CD8-positive, alpha-beta memory T cell (primary cell): ENCODE measurements around the gene SBF1. TPM values are rescaled to one million over a fixed set of nuclear protein-coding genes. Genes with fewer than 3 reads are reported as not detected.
"Not testable (repeated sequence)": the region's sequence is repeated elsewhere in the genome, so short reads cannot be mapped to it uniquely, and the experiment has no call there.

Source experiments
- CTCF ChIA-PET: fragments of 350-600 bp; sonication (Branson Sonifier 250); formaldehyde crosslinking; loops from one replicate; lab custom pipeline; 2021; ENCODE audit warnings: antibody characterized with exemption; lab: Charles Lee
- POLR2A ChIA-PET: fragments of 350-600 bp; sonication (Branson Sonifier 250); formaldehyde crosslinking; loops from one replicate; lab custom pipeline; 2021; ENCODE audit warnings: antibody characterized with exemption; lab: Charles Lee
- DNase-seq, 5 donors: peaks; one replicate each; pipeline versions ENCODE4 v3.0.0 to v3.0.0-alpha.2; 2020 to 2022; ENCODE audit warnings: mixed read lengths in 1 of 5
- H3K27ac ChIP-seq: one replicate; pipeline ENCODE4 v1.7.0; 2013; ENCODE audit warnings: low read depth, mild to moderate bottlenecking, low read length, moderate library complexity
- H3K27me3 ChIP-seq: 2 replicates; pipeline ENCODE4 v1.7.0; 2013; ENCODE audit warnings: low read length, mild to moderate bottlenecking; ENCODE audit not compliant: insufficient read depth, poor library complexity, severe bottlenecking
- H3K36me3 ChIP-seq: 2 replicates; pipeline ENCODE4 v1.7.0; 2013; ENCODE audit warnings: mild to moderate bottlenecking, low read length, moderate library complexity; ENCODE audit not compliant: insufficient read depth
- H3K4me1 ChIP-seq: 2 replicates; pipeline ENCODE4 v1.7.0; 2013; ENCODE audit warnings: mild to moderate bottlenecking, low read length, moderate library complexity; ENCODE audit not compliant: insufficient read depth
- H3K4me3 ChIP-seq: 2 replicates; pipeline ENCODE4 v1.7.0; 2013; ENCODE audit warnings: mild to moderate bottlenecking, low read length
- H3K9me3 ChIP-seq: 2 replicates; pipeline ENCODE4 v1.7.0; 2013; ENCODE audit warnings: mild to moderate bottlenecking, low read length
- H3K27ac Mint-ChIP-seq, 8 donors: one replicate each; pipeline ENCODE4 v1.8.0; 2020 to 2021; ENCODE audit warnings: mixed read lengths in 8 of 8, mild to moderate bottlenecking in 6 of 8, inconsistent platforms in 3 of 8, moderate library complexity in 3 of 8
- H3K27me3 Mint-ChIP-seq, 2 donors: one replicate each; pipeline ENCODE4 v1.8.0; 2020 to 2021; ENCODE audit warnings: mixed read lengths in 2 of 2, mild to moderate bottlenecking in 1 of 2, moderate library complexity in 1 of 2
- H3K36me3 Mint-ChIP-seq, 3 donors: one replicate each; pipeline ENCODE4 v1.8.0; 2020 to 2021; ENCODE audit warnings: mixed read lengths in 3 of 3, inconsistent platforms in 1 of 3, mild to moderate bottlenecking in 1 of 3
- H3K4me1 Mint-ChIP-seq, 3 donors: one replicate each; pipeline ENCODE4 v1.8.0; 2020 to 2021; ENCODE audit warnings: mixed read lengths in 3 of 3, inconsistent platforms in 1 of 3, mild to moderate bottlenecking in 1 of 3
- H3K4me3 Mint-ChIP-seq, 7 donors: one replicate each; pipeline ENCODE4 v1.8.0; 2020 to 2021; ENCODE audit warnings: mixed read lengths in 7 of 7, mild to moderate bottlenecking in 6 of 7, moderate library complexity in 4 of 7, inconsistent platforms in 2 of 7
- H3K9me3 Mint-ChIP-seq, 5 donors: one replicate each; pipeline ENCODE4 v1.8.0; 2020 to 2022; ENCODE audit warnings: mixed read lengths in 5 of 5, mild to moderate bottlenecking in 3 of 5, moderate library complexity in 2 of 5, inconsistent platforms in 1 of 5
- polyA plus RNA-seq: library from polyadenylated mRNA; unstranded; fragments of 300-500 nt; fragmentation: Illumina TruSeq; gene quantifications from one replicate; pipeline ENCODE4 v1.2.3, GENCODE V29; 2021
- total RNA-seq, 2 experiments: library from RNA; stranded (reverse); gene quantifications; one replicate each; pipeline ENCODE4 v1.2.3, GENCODE V29; 2021

Gene SBF1
- total and polyA plus RNA-seq, 3 experiments from 2014 or later = 43.8 to 150 (median 144) TPM

DNA sequence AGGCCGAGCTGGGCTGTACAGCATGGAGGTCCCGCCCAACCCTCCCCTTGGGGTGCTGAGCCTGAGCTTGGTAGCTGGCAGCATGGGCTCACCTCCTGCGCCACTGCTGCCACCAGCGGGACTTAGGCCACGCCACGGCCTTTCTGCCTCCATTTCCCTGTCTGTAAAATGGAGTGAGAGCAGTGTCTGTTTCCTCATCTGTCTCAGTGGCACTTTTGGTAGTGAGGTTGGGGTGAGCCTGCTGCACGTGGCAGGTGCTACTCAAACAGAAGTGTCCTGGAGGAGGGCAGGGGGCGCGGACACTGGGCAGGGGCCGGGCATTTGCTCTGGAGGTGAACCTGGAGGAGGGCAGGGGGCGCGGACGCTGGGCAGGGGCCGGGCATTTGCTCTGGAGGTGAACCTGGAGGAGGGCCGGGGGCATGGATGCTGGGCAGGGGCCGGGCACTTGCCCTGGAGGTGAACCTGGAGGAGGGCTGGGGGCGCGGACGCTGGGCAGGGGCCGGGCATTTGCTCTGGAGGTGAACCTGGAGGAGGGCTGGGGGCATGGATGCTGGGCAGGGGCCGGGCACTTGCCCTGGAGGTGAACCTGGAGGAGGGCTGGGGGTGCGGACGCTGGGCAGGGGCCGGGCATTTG lies 41.8 kb downstream of the SBF1 start:
- H3K4me1 Mint-ChIP-seq, H3K27ac Mint-ChIP-seq, H3K4me1 ChIP-seq, H3K4me3 Mint-ChIP-seq, CTCF ChIA-PET, H3K27me3 ChIP-seq, H3K9me3 ChIP-seq, DNase-seq, H3K9me3 Mint-ChIP-seq, H3K27ac ChIP-seq, H3K4me3 ChIP-seq, POLR2A ChIA-PET, H3K27me3 Mint-ChIP-seq: not testable (repeated sequence)
- peaks cover 0 to 75% (median 4%) of the 10 kb centered on the region in 3 donors for H3K36me3 Mint-ChIP-seq
- peaks cover 37% of the 10 kb centered on the region for H3K36me3 ChIP-seq

DNA sequence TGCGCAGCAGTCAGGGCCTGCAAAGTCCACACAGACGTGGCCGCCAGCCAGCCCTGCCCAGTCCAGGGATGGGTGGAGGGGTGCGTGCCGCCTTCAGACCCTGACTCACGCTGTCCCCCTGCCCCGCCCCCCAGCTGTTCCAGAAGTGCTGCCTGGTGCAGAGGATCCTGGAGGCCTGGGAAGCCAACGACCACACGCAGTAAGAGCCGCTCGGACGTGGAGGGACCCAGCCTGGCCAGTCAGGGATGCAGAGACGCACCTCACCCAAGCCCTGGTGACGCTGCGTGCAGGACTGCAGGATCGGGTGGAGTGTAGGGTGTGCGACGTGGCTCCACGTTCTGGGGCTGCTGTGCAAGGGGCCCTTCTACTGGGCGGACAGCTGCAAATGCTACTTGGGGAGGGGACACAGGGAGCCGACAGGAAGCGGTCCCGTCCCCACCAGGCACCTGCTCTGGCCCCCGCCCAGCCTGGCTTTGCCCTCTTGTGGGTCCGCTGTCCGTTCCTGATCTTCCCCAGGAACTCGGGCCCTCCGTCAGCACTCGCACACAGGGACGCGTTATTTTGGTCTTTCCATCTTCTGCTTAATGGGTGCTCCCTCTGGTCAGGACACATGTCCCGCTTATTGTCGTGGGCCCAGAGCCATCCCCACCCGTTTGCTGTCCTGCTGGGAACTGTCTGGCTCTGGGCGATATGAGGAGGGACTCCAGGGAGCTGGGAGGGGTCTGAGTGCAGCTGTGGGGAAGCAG lies 42.5 kb downstream of the SBF1 start:
- H3K9me3 Mint-ChIP-seq = no peaks in the 10 kb centered on the region
- POLR2A ChIA-PET = no interaction called here

DNA sequence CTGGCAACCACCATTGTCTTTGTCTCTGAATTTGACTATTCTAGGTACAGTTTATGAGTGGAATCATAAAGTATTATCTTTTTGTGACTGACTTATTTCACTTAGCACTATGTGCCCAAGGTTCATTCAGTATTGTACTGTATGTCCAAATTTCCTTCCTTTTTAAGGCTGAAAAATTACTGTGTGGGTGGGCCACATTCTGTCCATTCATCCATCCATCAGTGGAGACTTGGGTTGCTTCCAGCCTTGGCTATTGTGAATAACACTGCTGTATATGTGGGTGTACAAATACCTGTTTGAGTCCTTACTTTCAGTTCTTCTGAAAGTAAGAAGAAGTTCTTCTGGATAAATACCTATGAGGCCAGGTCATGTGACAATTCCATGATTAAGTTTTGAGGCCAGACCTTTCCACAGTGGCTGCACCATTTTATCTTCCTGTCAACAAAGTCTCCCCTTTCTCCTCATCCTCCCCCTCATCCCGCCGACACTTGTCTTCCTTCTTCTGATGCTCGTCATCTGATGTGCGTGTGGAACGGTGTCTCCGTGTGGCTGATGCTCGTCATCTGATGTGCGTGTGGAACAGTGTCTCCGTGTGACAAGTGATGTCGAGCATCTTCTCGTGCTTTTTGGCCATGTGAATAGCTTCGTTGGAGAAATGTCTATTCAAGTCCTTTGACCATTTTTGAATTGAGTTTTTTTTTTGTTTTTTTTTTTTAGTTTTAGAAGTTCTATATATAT lies 49.5 kb downstream of the SBF1 start:
- H3K4me1 ChIP-seq = no peaks in the 10 kb centered on the region
- H3K36me3 ChIP-seq = peaks cover 39% of the 10 kb centered on the region
- DNase-seq = no peak
- H3K27ac ChIP-seq = no peak overlapping the region
- Mint-ChIP-seq H3K36me3 (peaks cover 4 to 78% (median 19%) of the 10 kb centered on the region in 3 donors), H3K27me3 (peaks cover 0 to 2% of the 10 kb centered on the region in 2 donors), H3K4me1 (peaks cover 0 to 5% (median 2%) of the 10 kb centered on the region in 3 donors), H3K9me3 (no peaks in the 10 kb centered on the region), H3K27ac (peak overlapping the region in 2 of 8 donors; percentile 77 to 97), H3K4me3 (no peak overlapping the region)
- ChIA-PET POLR2A (no interaction called here), CTCF (no interaction called here)
- H3K9me3 ChIP-seq = no peaks in the 10 kb centered on the region
- no peaks in the 10 kb centered on the region for H3K27me3 ChIP-seq
- H3K4me3 ChIP-seq = no peak overlapping the region

More for the DNA sequence above, 42.5 kb downstream of the SBF1 start:
- H3K9me3 ChIP-seq = no peaks in the 10 kb centered on the region
- no peak overlapping the region for H3K4me3 ChIP-seq
- Mint-ChIP-seq H3K27me3 (peaks cover 0 to 2% of the 10 kb centered on the region in 2 donors), H3K4me3 (no peak overlapping the region), H3K4me1 (peaks cover 0 to 2% (median 0%) of the 10 kb centered on the region in 3 donors), H3K27ac (peak overlapping the region in 1 of 8 donors; percentile 69), H3K36me3 (peaks cover 0 to 69% (median 4%) of the 10 kb centered on the region in 3 donors)
- no peak for DNase-seq
- no peak overlapping the region for H3K27ac ChIP-seq
- no peaks in the 10 kb centered on the region for H3K4me1 ChIP-seq
- H3K27me3 ChIP-seq = no peaks in the 10 kb centered on the region
- peaks cover 37% of the 10 kb centered on the region for H3K36me3 ChIP-seq
- CTCF ChIA-PET = no interaction called here

DNA sequence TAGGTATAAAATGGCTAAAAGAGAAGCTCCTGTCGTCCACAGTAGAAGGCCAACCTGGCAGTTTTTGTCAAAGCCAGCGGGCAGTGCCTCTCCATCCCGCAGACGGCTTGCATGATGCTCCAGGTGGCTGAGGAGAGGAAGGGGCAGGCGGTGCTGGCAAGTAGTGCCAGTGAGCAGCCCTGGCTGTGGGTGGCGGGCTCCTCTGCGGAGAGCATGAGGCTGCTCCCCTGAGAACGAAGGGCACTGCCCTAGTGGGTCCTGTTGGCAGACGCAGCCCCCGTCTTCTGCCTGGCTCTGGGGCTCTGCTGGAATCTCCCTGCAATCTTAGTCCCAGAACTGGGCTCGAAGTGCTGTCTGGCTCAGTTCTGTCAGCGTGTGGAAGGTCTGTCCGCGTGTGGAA lies 50.9 kb downstream of the SBF1 start:
- DNase-seq = no peak
- ChIA-PET CTCF (no interaction called here), POLR2A (interaction anchor here (0.5 kb wide), 1 partner anchor 99 kb away, joined by 3 read pairs; no protein-coding TSS in a partner anchor)
- H3K27ac ChIP-seq = no peak overlapping the region
- no peaks in the 10 kb centered on the region for H3K9me3 ChIP-seq
- H3K27me3 Mint-ChIP-seq = peaks cover 0 to 2% of the 10 kb centered on the region in 2 donors
- H3K27me3 ChIP-seq = no peaks in the 10 kb centered on the region
- no peak overlapping the region for H3K27ac Mint-ChIP-seq
- peaks cover 4 to 79% (median 19%) of the 10 kb centered on the region in 3 donors for H3K36me3 Mint-ChIP-seq
- peaks cover 44% of the 10 kb centered on the region for H3K36me3 ChIP-seq
- H3K9me3 Mint-ChIP-seq = no peaks in the 10 kb centered on the region
- peaks cover 0 to 5% (median 2%) of the 10 kb centered on the region in 3 donors for H3K4me1 Mint-ChIP-seq
- no peaks in the 10 kb centered on the region for H3K4me1 ChIP-seq
- H3K4me3 ChIP-seq = no peak overlapping the region
- no peak overlapping the region for H3K4me3 Mint-ChIP-seq

DNA sequence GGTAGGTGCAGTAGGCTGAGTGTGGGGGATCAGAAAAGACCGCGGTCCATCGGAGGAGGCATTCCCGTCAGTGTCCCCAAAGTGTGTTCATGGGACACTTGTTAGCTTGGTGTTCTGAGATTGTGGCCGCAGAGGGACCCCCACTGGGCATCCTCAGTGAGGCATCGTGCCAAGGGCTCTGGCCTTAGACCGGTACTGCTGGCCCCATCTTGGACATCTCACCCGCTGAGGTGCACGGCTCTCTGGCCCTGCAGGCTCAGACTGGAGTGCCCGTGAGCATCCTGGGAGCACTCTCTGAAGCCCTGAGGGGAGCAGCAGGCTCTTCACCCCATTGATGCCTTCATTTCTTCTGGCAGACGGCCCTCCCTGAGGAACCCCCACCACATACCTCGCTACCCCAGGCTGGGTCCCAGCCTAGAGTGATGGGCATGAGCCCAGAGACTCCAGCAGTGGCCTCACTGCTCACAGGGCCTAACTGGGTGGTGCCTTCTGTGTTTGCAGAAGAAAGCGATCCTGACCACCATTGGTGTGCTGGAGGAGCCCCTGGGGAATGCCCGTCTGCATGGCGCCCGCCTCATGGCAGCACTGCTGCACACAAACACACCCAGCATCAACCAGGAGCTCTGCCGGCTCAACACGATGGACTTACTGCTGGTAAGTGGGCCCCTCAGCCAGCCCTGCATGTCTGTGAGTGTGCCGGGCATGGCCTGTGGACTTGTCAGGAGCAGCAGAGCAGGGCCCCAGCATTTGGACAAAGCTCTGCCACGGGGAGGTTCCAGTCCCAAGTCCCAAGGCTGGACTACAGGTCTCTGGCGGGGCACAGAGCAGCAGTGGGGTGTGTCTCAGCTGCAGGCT lies 51.6 kb downstream of the SBF1 start:
- POLR2A ChIA-PET = interaction anchor here (0.5 kb wide), 1 partner anchor 98 kb away, joined by 3 read pairs; no protein-coding TSS in a partner anchor

DNA sequence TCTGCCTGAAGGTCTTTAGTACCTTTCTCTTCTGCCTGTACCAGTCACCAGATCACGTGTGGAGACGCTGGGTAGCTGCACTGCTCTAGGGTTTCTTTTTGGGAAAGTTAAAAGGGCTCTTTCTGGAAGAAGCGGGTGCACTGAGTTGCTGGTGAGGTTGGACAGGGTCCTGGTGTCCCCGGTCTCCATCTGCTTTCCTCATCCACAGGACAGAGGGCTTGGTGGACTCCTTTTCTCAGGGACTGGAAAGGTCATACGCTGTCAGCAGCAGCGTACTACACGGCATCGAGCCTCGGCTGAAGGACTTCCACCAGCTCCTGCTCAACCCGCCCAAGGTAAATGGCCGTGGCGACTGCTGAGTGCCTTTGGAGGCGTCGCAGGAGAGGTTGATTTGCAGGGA lies 52.8 kb downstream of the SBF1 start:
- Mint-ChIP-seq H3K9me3 (no peaks in the 10 kb centered on the region), H3K27ac (peak overlapping the region in 1 of 8 donors; percentile 47), H3K4me1 (peaks cover 0 to 5% (median 0%) of the 10 kb centered on the region in 3 donors), H3K36me3 (peaks cover 4 to 83% (median 21%) of the 10 kb centered on the region in 3 donors), H3K27me3 (peaks cover 0 to 2% of the 10 kb centered on the region in 2 donors), H3K4me3 (no peak overlapping the region)
- Histone ChIP-seq H3K4me1 (no peaks in the 10 kb centered on the region), H3K9me3 (no peaks in the 10 kb centered on the region), H3K4me3 (no peak overlapping the region), H3K36me3 (peaks cover 50% of the 10 kb centered on the region), H3K27me3 (no peaks in the 10 kb centered on the region), H3K27ac (no peak overlapping the region)
- no peak for DNase-seq
- CTCF ChIA-PET = no interaction called here
- POLR2A ChIA-PET = no interaction called here

More for the DNA sequence above, 51.6 kb downstream of the SBF1 start:
- Histone ChIP-seq H3K4me1 (no peaks in the 10 kb centered on the region), H3K9me3 (no peaks in the 10 kb centered on the region), H3K36me3 (peaks cover 42% of the 10 kb centered on the region), H3K4me3 (no peak overlapping the region), H3K27me3 (no peaks in the 10 kb centered on the region), H3K27ac (no peak overlapping the region)
- peaks cover 0 to 5% (median 2%) of the 10 kb centered on the region in 3 donors for H3K4me1 Mint-ChIP-seq
- no peak for DNase-seq
- H3K27ac Mint-ChIP-seq = no peak overlapping the region
- H3K36me3 Mint-ChIP-seq = peaks cover 4 to 78% (median 19%) of the 10 kb centered on the region in 3 donors
- H3K9me3 Mint-ChIP-seq = no peaks in the 10 kb centered on the region
- CTCF ChIA-PET = no interaction called here
- no peak overlapping the region for H3K4me3 Mint-ChIP-seq
- H3K27me3 Mint-ChIP-seq = peaks cover 0 to 2% of the 10 kb centered on the region in 2 donors

DNA sequence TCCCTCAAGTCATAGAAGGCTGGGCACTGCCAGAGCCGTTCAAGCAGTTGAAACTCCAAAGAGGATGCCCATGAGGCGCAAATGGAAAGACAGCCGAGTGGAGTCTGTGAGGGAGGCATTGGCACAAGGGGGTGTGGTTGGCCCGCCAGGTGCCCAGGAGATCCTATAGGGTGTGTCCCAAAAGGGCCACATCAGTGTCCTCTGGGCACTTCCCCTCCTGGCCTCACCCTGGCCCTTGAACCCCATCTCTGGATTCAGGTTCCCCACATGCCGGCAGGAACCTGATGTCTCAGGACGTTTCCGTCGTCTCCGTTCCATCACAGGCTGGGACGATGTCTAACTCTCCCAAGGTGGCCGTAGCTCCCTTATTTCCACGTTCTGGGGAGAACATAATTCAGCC lies 54.3 kb downstream of the SBF1 start:
- Histone ChIP-seq H3K36me3 (peaks cover 62% of the 10 kb centered on the region), H3K27me3 (no peaks in the 10 kb centered on the region), H3K4me3 (no peak overlapping the region), H3K27ac (no peak overlapping the region), H3K9me3 (no peaks in the 10 kb centered on the region), H3K4me1 (no peaks in the 10 kb centered on the region)
- ChIA-PET POLR2A (no interaction called here), CTCF (no interaction called here)
- Mint-ChIP-seq H3K4me1 (peaks cover 0 to 5% (median 0%) of the 10 kb centered on the region in 3 donors), H3K36me3 (peaks cover 4 to 88% (median 17%) of the 10 kb centered on the region in 3 donors), H3K27me3 (peaks cover 0 to 2% of the 10 kb centered on the region in 2 donors), H3K9me3 (no peaks in the 10 kb centered on the region), H3K27ac (peak overlapping the region in 1 of 8 donors; percentile 24), H3K4me3 (no peak overlapping the region)
- DNase-seq = no peak
